ENCODE measurements around the gene GGCT.

- TF ChIP-seq CTCF (IDR thresholded peaks at IDR 0.05; ENCODE audit: control extremely low read depth in 1 of 3, insufficient read depth in 1 of 3, low read depth in 1 of 3, low read length in 3 of 3) (no peak), SP4 (IDR thresholded peaks at IDR 0.05; ENCODE audit: low read length) (no peak), EP300 (IDR thresholded peaks at IDR 0.05; ENCODE audit: borderline replicate concordance in 1 of 2, low read depth in 2 of 2, low read length in 2 of 2) (no peak)
Observed at GRCh38 chr7:30526163-30526562, 21.5 kb upstream of the GGCT start.

Measured in H1 (cell line).